Measurements from ENCODE around the gene RPL36. TPM values are rescaled to one million over a fixed set of nuclear protein-coding genes. Genes with fewer than 3 reads are reported as not detected.

Gene RPL36
- total RNA-seq, 1 donor from 2014 or later = 778 TPM

- Mint-ChIP-seq H3K4me1 (peaks cover 7% of the 10 kb centered on the region), H3K9me3 (no peaks in the 10 kb centered on the region), H3K27ac (no peak overlapping the region), H3K4me3 (peak overlapping the region; percentile 33), H3K36me3 (peaks cover 5% of the 10 kb centered on the region), H3K27me3 (ENCODE audit: insufficient read depth, low read depth) (peaks cover 9% of the 10 kb centered on the region)
- H3K4me3 ChIP-seq = no peak overlapping the region
- H3K9ac ChIP-seq = no peak overlapping the region
- TF ChIP-seq CTCF (IDR thresholded peaks at IDR 0.05) = no peak
- TF ChIP-seq EZH2 (IDR thresholded peaks at IDR 0.05) = no peak
- no peak for TF ChIP-seq EZH2phosphoT487 (IDR thresholded peaks at IDR 0.05)
- H3K27me3 ChIP-seq = no peaks in the 10 kb centered on the region
- H3K36me3 ChIP-seq = no peaks in the 10 kb centered on the region
- H3K4me1 ChIP-seq = no peaks in the 10 kb centered on the region
- H4K20me1 ChIP-seq (ENCODE audit: low read depth) = no peaks in the 10 kb centered on the region
- peaks cover 8% of the 10 kb centered on the region for H3F3A ChIP-seq (ENCODE audit: low read depth)
- H2AFZ ChIP-seq (replicated peaks) = no peak overlapping the region
- no peaks in the 10 kb centered on the region for H3K79me2 ChIP-seq (ENCODE audit: low read depth)
- no peak overlapping the region for H3K4me2 ChIP-seq
- no peaks in the 10 kb centered on the region for H3K9me3 ChIP-seq (ENCODE audit: low read depth)
- H3K27ac ChIP-seq = no peak overlapping the region
- DNase-seq (ENCODE audit: low spot score) = no peak
Measured at GRCh38 chr19:5674714-5675113, 15.4 kb upstream of the RPL36 start.

GRCh38 chr19:5676105-5676771, 13.9 kb upstream of the RPL36 start:
- Mint-ChIP-seq H3K4me3 (no peak overlapping the region), H3K27ac (peak overlapping the region; percentile 39), H3K36me3 (peaks cover 5% of the 10 kb centered on the region), H3K27me3 (ENCODE audit: insufficient read depth, low read depth) (peaks cover 12% of the 10 kb centered on the region), H3K4me1 (peaks cover 15% of the 10 kb centered on the region), H3K9me3 (no peaks in the 10 kb centered on the region)
- no peak overlapping the region for H3K9ac ChIP-seq
- no peaks in the 10 kb centered on the region for H3K79me2 ChIP-seq (ENCODE audit: low read depth)
- H3K4me2 ChIP-seq = no peak overlapping the region
- H3K36me3 ChIP-seq = no peaks in the 10 kb centered on the region
- TF ChIP-seq EZH2phosphoT487 (IDR thresholded peaks at IDR 0.05) = no peak
- no peak for TF ChIP-seq EZH2 (IDR thresholded peaks at IDR 0.05)
- TF ChIP-seq CTCF (IDR thresholded peaks at IDR 0.05) = no peak
- H3K4me3 ChIP-seq = no peak overlapping the region
- H4K20me1 ChIP-seq (ENCODE audit: low read depth) = no peaks in the 10 kb centered on the region
- H3K27me3 ChIP-seq = no peaks in the 10 kb centered on the region
- no peaks in the 10 kb centered on the region for H3K9me3 ChIP-seq (ENCODE audit: low read depth)
- H3K27ac ChIP-seq = no peak overlapping the region
- H2AFZ ChIP-seq (replicated peaks) = no peak overlapping the region
- peaks cover 4% of the 10 kb centered on the region for H3F3A ChIP-seq (ENCODE audit: low read depth)
- H3K4me1 ChIP-seq = no peaks in the 10 kb centered on the region
- no peak for DNase-seq (ENCODE audit: low spot score)

GRCh38 chr19:5676772-5677105, 13.4 kb upstream of the RPL36 start:
- H3K9me3 ChIP-seq (ENCODE audit: low read depth) = no peaks in the 10 kb centered on the region
- H3K27me3 ChIP-seq = no peaks in the 10 kb centered on the region
- DNase-seq (ENCODE audit: low spot score) = no peak
- no peak overlapping the region for H3K27ac ChIP-seq
- H3K4me1 ChIP-seq = peaks cover 2% of the 10 kb centered on the region
- peaks cover 19% of the 10 kb centered on the region for H3K4me1 Mint-ChIP-seq
- no peak overlapping the region for H3K4me2 ChIP-seq
- H2AFZ ChIP-seq (replicated peaks) = no peak overlapping the region
- no peaks in the 10 kb centered on the region for H4K20me1 ChIP-seq (ENCODE audit: low read depth)
- TF ChIP-seq EZH2phosphoT487 (IDR thresholded peaks at IDR 0.05) (no peak), CTCF (IDR thresholded peaks at IDR 0.05) (no peak), EZH2 (IDR thresholded peaks at IDR 0.05) (no peak)
- H3K9me3 Mint-ChIP-seq = no peaks in the 10 kb centered on the region
- no peaks in the 10 kb centered on the region for H3K79me2 ChIP-seq (ENCODE audit: low read depth)
- peaks cover 4% of the 10 kb centered on the region for H3F3A ChIP-seq (ENCODE audit: low read depth)
- no peak overlapping the region for H3K27ac Mint-ChIP-seq
- H3K4me3 ChIP-seq = no peak overlapping the region
- no peaks in the 10 kb centered on the region for H3K36me3 ChIP-seq
- H3K27me3 Mint-ChIP-seq (ENCODE audit: insufficient read depth, low read depth) = peaks cover 11% of the 10 kb centered on the region
- no peak overlapping the region for H3K4me3 Mint-ChIP-seq
- peaks cover 5% of the 10 kb centered on the region for H3K36me3 Mint-ChIP-seq
- H3K9ac ChIP-seq = no peak overlapping the region

All from neural progenitor cell (in vitro differentiated cells).